ENCODE measurements around the gene GJA4.

Gene GJA4

DNA sequence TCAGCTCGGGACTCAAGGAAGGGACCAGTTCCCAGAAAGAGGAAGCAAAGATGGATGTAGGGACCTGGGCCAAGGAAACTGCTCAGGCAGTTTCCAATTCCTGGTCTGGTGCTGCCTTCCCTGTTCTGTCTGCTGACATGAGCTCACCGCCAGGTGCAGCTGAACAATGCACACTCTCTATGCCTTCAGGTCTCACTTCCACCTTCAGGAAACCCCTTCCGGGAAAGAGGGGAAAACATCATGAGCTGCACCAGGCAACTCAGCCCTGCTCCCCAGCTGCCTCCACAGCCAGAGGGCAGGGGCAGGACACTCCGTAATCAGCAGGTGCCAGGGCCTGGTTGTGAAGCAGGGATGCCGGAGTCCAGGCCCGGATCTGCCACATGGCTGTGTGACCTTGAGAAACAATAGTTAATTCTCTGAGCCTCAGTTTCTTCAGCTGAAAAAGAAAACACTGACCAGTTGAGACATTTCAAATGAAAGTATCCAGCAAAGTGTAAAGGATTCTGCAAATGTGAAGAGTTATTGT is 39.0 kb downstream of the GJA4 start:
- Histone ChIP-seq H3K36me3 (no peaks in the 10 kb centered on the region; a peak in 1 of 22 replicates), H3K27me3 (no peaks in the 10 kb centered on the region), H3K27ac (no peak overlapping the region), H3K9ac (no peak overlapping the region), H3K4me1 (peaks cover 0 to 24% (median 13%) of the 10 kb centered on the region in 10 experiments; a peak in 12 of 20 replicates), H3K9me3 (replicated peaks in 1 of 11) (no peaks in the 10 kb centered on the region), H3K4me3 (no peak overlapping the region), H3K4me2 (no peak overlapping the region), H4K20me1 (0 out of 22 replicates have a peak, but pooled peaks cover 0 to 3% (median 0%) of the 10 kb centered on the region in 11 experiments)
- TF ChIP-seq Cebpa-rat (IDR thresholded peaks at IDR 0.05): no peak

- H4K20me1 ChIP-seq: 0 out of 22 replicates have a peak, but pooled peaks cover 0 to 3% (median 0%) of the 10 kb centered on the region in 11 experiments
- peaks cover 0 to 15% (median 8%) of the 10 kb centered on the region in 10 experiments; a peak in 11 of 20 replicates for H3K4me1 ChIP-seq
- no peak overlapping the region for H3K27ac ChIP-seq
- H3K27me3 ChIP-seq: no peaks in the 10 kb centered on the region
- H3K9me3 ChIP-seq (replicated peaks in 1 of 11): no peaks in the 10 kb centered on the region
- no peak for TF ChIP-seq Cebpa-rat (IDR thresholded peaks at IDR 0.05)
- H3K4me3 ChIP-seq: no peak overlapping the region
- H3K4me2 ChIP-seq: no peak overlapping the region
- no peak overlapping the region for H3K9ac ChIP-seq
- H3K36me3 ChIP-seq: no peaks in the 10 kb centered on the region; a peak in 1 of 22 replicates
These were observed 40.9 kb downstream of the GJA4 start for GRCh38 chr1:34833711-34834110.

DNA sequence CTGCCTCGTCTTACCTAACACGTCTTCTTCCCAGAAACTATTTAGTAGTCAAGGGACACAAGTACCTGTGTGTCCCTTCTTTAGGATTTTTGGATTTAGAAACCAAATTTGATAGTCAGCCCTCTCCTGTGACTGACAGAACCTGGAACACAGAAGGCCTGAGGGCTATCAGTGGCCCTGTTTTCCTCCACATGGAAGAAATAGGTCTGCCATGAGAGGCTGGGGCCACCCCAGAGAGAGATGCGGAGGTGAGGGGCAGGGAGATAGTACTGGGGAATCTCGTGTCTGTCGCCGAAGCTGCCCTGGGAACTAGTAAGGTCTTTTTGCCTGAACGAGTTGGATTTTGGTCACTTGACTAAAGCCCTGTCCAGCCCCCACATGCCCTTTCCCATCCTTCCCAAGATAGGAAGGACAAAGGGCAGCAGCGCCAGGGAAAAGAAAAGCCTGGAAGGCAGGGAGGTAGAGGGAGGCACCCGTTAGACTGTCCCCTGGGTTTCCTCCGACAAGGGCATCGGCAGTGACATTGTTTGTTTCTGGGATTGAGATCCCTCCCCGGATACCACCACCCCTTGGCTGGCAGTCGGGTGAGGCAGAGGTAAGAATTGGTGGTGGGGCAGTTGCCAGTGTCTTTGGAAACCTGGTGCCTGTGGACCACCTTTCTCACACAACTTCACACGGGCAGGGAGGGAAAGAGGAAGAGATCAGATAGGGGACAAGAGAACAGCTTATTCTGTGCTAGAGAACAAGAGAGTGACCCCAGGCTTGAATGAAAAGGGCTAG is 46.9 kb downstream of the GJA4 start:
- H3K4me2 ChIP-seq: no peak overlapping the region
- no peaks in the 10 kb centered on the region for H3K27me3 ChIP-seq
- peaks cover 0 to 4% (median 0%) of the 10 kb centered on the region in 11 experiments; a peak in 3 of 22 replicates for H3K36me3 ChIP-seq
- no peak overlapping the region for H3K9ac ChIP-seq
- H3K27ac ChIP-seq: no peak overlapping the region
- no peak for TF ChIP-seq Cebpa-rat (IDR thresholded peaks at IDR 0.05)
- no peaks in the 10 kb centered on the region for H3K9me3 ChIP-seq (replicated peaks in 1 of 11)
- no peak overlapping the region for H3K4me3 ChIP-seq
- H4K20me1 ChIP-seq: peaks cover 0 to 32% (median 12%) of the 10 kb centered on the region in 11 experiments; a peak in 8 of 22 replicates
- peaks cover 0 to 18% (median 10%) of the 10 kb centered on the region in 10 experiments; a peak in 14 of 20 replicates for H3K4me1 ChIP-seq

GRCh38 chr1:34840426-34840825 is 47.6 kb downstream of the GJA4 start:
- Histone ChIP-seq H3K4me2 (no peak overlapping the region), H4K20me1 (peaks cover 0 to 39% (median 19%) of the 10 kb centered on the region in 11 experiments; a peak in 10 of 22 replicates), H3K27ac (no peak overlapping the region), H3K9ac (no peak overlapping the region), H3K4me1 (peaks cover 0 to 18% (median 10%) of the 10 kb centered on the region in 10 experiments; a peak in 14 of 20 replicates), H3K9me3 (replicated peaks in 1 of 11) (no peaks in the 10 kb centered on the region), H3K4me3 (no peak overlapping the region), H3K27me3 (no peaks in the 10 kb centered on the region), H3K36me3 (peaks cover 0 to 4% (median 0%) of the 10 kb centered on the region in 11 experiments; a peak in 3 of 22 replicates)
- no peak for TF ChIP-seq Cebpa-rat (IDR thresholded peaks at IDR 0.05)

DNA sequence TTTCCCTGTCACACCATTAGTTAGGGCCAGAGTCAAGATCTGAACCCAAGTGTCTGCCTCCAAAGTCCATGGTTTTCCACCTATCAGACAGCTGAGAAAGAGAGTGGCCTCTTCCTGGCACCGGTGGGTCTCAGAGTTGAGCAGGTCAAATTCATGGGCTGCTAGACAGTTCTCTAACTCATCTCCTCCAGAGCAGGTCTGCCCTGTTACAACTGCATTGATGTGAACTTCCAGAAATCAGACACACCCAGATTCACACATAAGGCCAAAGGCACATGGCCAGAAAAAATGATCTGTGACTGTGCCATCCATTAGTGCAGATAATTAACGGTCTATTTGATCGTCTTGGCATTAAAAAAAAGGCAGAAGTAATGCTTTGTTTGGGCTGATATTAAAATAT is 49.3 kb downstream of the GJA4 start:
- Histone ChIP-seq H3K9ac (no peak overlapping the region), H3K4me2 (no peak overlapping the region), H3K36me3 (peaks cover 0 to 5% (median 0%) of the 10 kb centered on the region in 11 experiments; a peak in 3 of 22 replicates), H3K4me1 (peaks cover 0 to 18% (median 8%) of the 10 kb centered on the region in 10 experiments; a peak in 11 of 20 replicates), H3K4me3 (no peak overlapping the region), H3K27ac (no peak overlapping the region), H3K9me3 (replicated peaks in 1 of 11) (no peaks in the 10 kb centered on the region), H4K20me1 (peaks cover 5 to 56% (median 31%) of the 10 kb centered on the region in 11 experiments; a peak in 14 of 22 replicates), H3K27me3 (no peaks in the 10 kb centered on the region)
- no peak for TF ChIP-seq Cebpa-rat (IDR thresholded peaks at IDR 0.05)

- Histone ChIP-seq H3K4me2 (peak overlapping the region in 5 of 11 experiments; percentile 50 to 67 (median 57); a peak in 10 of 22 replicates), H3K27ac (peak overlapping the region in 3 of 11 experiments; percentile 29 to 40 (median 39); a peak in 6 of 22 replicates), H3K4me1 (peaks cover 0 to 18% (median 8%) of the 10 kb centered on the region in 10 experiments; a peak in 11 of 20 replicates), H3K36me3 (peaks cover 0 to 14% (median 0%) of the 10 kb centered on the region in 11 experiments; a peak in 10 of 22 replicates), H3K27me3 (no peaks in the 10 kb centered on the region), H3K4me3 (no peak overlapping the region), H4K20me1 (peaks cover 10 to 65% (median 34%) of the 10 kb centered on the region in 11 experiments; a peak in 14 of 22 replicates), H3K9me3 (replicated peaks in 1 of 11) (no peaks in the 10 kb centered on the region), H3K9ac (no peak overlapping the region)
- no peak for TF ChIP-seq Cebpa-rat (IDR thresholded peaks at IDR 0.05)
These were observed 50.2 kb downstream of the GJA4 start for GRCh38 chr1:34842952-34843371.

DNA sequence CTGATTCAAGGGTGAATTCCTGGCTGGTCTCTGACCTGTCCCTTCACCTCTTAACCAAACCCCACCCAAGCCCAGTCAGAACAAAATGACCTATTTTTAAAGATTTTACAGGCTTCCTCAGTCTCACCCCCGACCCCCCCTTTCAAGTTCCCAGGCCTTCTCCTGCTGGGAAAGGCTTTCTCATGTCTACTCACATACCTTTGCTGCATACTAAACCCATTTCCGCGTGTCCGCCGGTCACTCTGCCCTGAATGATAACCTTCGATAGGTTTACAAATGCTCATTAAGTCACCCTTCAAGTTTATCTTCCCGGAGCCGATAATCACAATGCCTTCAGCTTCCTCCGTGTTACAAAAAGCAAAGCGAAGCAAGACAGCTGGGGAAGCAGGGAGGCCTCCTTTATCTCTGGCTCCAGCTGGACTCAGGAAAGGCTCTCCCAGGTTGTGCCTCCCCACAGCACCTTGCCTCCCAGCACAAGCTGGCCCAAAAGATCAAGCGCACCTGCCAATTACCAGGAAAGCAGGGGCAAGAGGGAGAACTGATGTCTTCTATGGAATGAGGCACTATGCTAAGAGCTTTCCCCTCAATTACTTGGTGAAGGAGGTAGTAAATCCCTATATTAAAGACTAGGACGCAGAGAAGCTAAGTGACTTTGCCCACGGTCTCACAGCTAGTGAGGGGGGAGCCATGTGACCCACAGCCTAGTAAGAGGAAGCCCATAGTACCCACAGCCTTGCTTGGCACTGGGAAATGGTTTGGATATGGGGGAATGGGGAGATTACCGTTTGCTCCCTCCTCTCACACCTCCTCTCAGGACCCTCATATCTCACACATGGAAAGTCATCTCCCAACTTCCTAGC is 50.8 kb downstream of the GJA4 start:
- no peak for TF ChIP-seq Cebpa-rat (IDR thresholded peaks at IDR 0.05)
- Histone ChIP-seq H3K4me2 (peak overlapping the region in 5 of 11 experiments; percentile 50 to 67 (median 57); a peak in 10 of 22 replicates), H3K4me1 (peaks cover 0 to 18% (median 8%) of the 10 kb centered on the region in 10 experiments; a peak in 11 of 20 replicates), H3K9me3 (replicated peaks in 1 of 11) (no peaks in the 10 kb centered on the region), H3K27me3 (no peaks in the 10 kb centered on the region), H3K9ac (no peak overlapping the region), H3K27ac (peak overlapping the region in 3 of 11 experiments; percentile 29 to 40 (median 39); a peak in 6 of 22 replicates), H3K36me3 (peaks cover 0 to 20% (median 6%) of the 10 kb centered on the region in 11 experiments; a peak in 13 of 22 replicates), H3K4me3 (no peak overlapping the region), H4K20me1 (peaks cover 10 to 71% (median 36%) of the 10 kb centered on the region in 11 experiments; a peak in 14 of 22 replicates)

GRCh38 chr1:34844252-34844634 is 51.4 kb downstream of the GJA4 start:
- no peak overlapping the region for H3K4me3 ChIP-seq
- H3K9ac ChIP-seq: no peak overlapping the region
- peaks cover 0 to 18% (median 8%) of the 10 kb centered on the region in 10 experiments; a peak in 11 of 20 replicates for H3K4me1 ChIP-seq
- H3K27ac ChIP-seq: no peak overlapping the region
- peaks cover 0 to 26% (median 9%) of the 10 kb centered on the region in 11 experiments; a peak in 13 of 22 replicates for H3K36me3 ChIP-seq
- H3K27me3 ChIP-seq: no peaks in the 10 kb centered on the region
- no peaks in the 10 kb centered on the region for H3K9me3 ChIP-seq (replicated peaks in 1 of 11)
- peak overlapping the region in 1 of 11 experiments; percentile 53; a peak in 1 of 22 replicates for H3K4me2 ChIP-seq
- TF ChIP-seq Cebpa-rat (IDR thresholded peaks at IDR 0.05): no peak
- H4K20me1 ChIP-seq: peaks cover 10 to 78% (median 41%) of the 10 kb centered on the region in 11 experiments; a peak in 14 of 22 replicates
